Astrocyte of the spinal cord (primary cell): ENCODE measurements around the gene CYB561D2.

ENCODE experiments used
- DNase-seq: peaks from one replicate; pipeline ENCODE4 v3.0.0; 2011; ENCODE audit warnings: low read depth, low spot score
- H3K4me3 ChIP-seq: 2 replicates; pipeline ENCODE4 v1.5.1; 2011; ENCODE audit warnings: low read depth, mild to moderate bottlenecking, low read length, moderate library complexity
- CTCF ChIP-seq: IDR thresholded peaks from 2 replicates; pipeline ENCODE4 v1.5.1; 2012; ENCODE audit warnings: low read depth, mild to moderate bottlenecking, low read length, inconsistent platforms
- in situ Hi-C: cut with HindIII; loops from 2 replicates; pipeline ENCODE4 v1.10.0; 2017; ENCODE audit warnings: low sequenced_read_pairs

CYB561D2 gene

GRCh38 chr3:50365080-50365841 lies 14.6 kb downstream of the CYB561D2 start:
- in situ Hi-C loops: no loop called here
- TF ChIP-seq CTCF: no peak
- H3K4me3 ChIP-seq: peak overlapping the region; percentile 31
- DNase-seq: peak; percentile 60

- in situ Hi-C loops: no loop called here
- TF ChIP-seq CTCF: no peak
- no peak for DNase-seq
- H3K4me3 ChIP-seq: no peak overlapping the region
Measured at GRCh38 chr3:50365842-50366220, 15.2 kb downstream of the CYB561D2 start.

GRCh38 chr3:50369012-50369670 lies 18.5 kb downstream of the CYB561D2 start:
- in situ Hi-C loops: no loop called here
- H3K4me3 ChIP-seq: no peak overlapping the region
- DNase-seq: no peak
- TF ChIP-seq CTCF: no peak

- no peak overlapping the region for H3K4me3 ChIP-seq
- no peak for DNase-seq
- in situ Hi-C loops: no loop called here
- peak; percentile 12 for TF ChIP-seq CTCF
Measured at GRCh38 chr3:50370594-50370993, 19.9 kb downstream of the CYB561D2 start.

- in situ Hi-C loops: no loop called here
- TF ChIP-seq CTCF: no peak
- H3K4me3 ChIP-seq: no peak overlapping the region
- no peak for DNase-seq
Measured at GRCh38 chr3:50371133-50371685, 20.5 kb downstream of the CYB561D2 start.

- DNase-seq: no peak
- TF ChIP-seq CTCF: no peak
- H3K4me3 ChIP-seq: no peak overlapping the region
- in situ Hi-C loops: no loop called here
Measured at GRCh38 chr3:50372349-50372748, 21.7 kb downstream of the CYB561D2 start.
